HUDEP-2 (cell line): ENCODE data around the gene ULK2.
A peak's percentile ranks its signal among the peaks of the same experiment; 100 is the strongest.

Experiments used
- DNase-seq, 76 experiments: peaks; one replicate each; lab custom pipeline; 2025; ENCODE audit not compliant: unreplicated experiment in 76 of 76; lab: John Stamatoyannopoulos, UW

Gene ULK2

GRCh38 chr17:19731626-19732025 lies 136.1 kb downstream of the ULK2 start:
- DNase-seq = no peak

GRCh38 chr17:19730843-19731242 lies 136.9 kb downstream of the ULK2 start:
- DNase-seq = no peak

GRCh38 chr17:19729900-19730299 lies 137.8 kb downstream of the ULK2 start:
- no peak for DNase-seq

- DNase-seq = peak in 35 of 76 experiments; percentile 4 to 51 (median 21)
Measured at GRCh38 chr17:19728084-19728495, 139.6 kb downstream of the ULK2 start.

GRCh38 chr17:19727501-19728078 lies 140.1 kb downstream of the ULK2 start:
- DNase-seq = peak in 1 of 76 experiments; percentile 8

GRCh38 chr17:19726631-19727376 lies 140.9 kb downstream of the ULK2 start:
- DNase-seq = no peak

GRCh38 chr17:19725486-19725885 lies 142.2 kb downstream of the ULK2 start:
- no peak for DNase-seq

GRCh38 chr17:19724501-19725420 lies 143.0 kb downstream of the ULK2 start:
- peak in 66 of 76 experiments; percentile 6 to 76 (median 42) for DNase-seq

- no peak for DNase-seq
Measured at GRCh38 chr17:19723964-19724363, 143.8 kb downstream of the ULK2 start.
